PC-3 (cell line): Measurements from ENCODE around the gene NOCT. TPM values are rescaled to one million over a fixed set of nuclear protein-coding genes. Genes with fewer than 3 reads are reported as not detected.

ENCODE experiments used
- ATAC-seq: fragments of 200-7000 bp; cut with Tn5 transposase; 2 replicates; pipeline ENCODE4 v1.9.1; 2020; ENCODE audit warnings: mild to moderate bottlenecking, moderate library complexity
- BruUV-seq: library from RNA; stranded (reverse); fragments of 400-500 nt; replicated peaks from 2 replicates; lab custom pipeline; 2021; lab: Mats Ljungman, UMichigan
- CTCF ChIA-PET: fragments of 300-600 bp; sonication (Branson Sonifier 250); formaldehyde crosslinking; loops from one replicate; lab custom pipeline; 2022; ENCODE audit warnings: antibody characterized with exemption; lab: Charles Lee
- POLR2A ChIA-PET: fragments of 300-600 bp; sonication (Branson Sonifier 250); formaldehyde crosslinking; loops from one replicate; lab custom pipeline; 2022; ENCODE audit warnings: antibody characterized with exemption; ENCODE audit not compliant: unreplicated experiment; lab: Charles Lee
- DNase-seq: peaks from one replicate; pipeline ENCODE4 v3.0.0-alpha.2; 2015
- H2AFZ ChIP-seq: fragments of 300-600 bp; sonication (generic); 2 replicates; pipeline ENCODE4 v1.6.0; 2016; ENCODE audit warnings: antibody characterized with exemption, low read length
- H3F3A ChIP-seq: fragments of 300-600 bp; sonication (generic); one replicate; pipeline ENCODE4 v1.6.0; 2017; ENCODE audit warnings: antibody characterized with exemption, low read length, control low read depth, mild to moderate bottlenecking; ENCODE audit not compliant: unreplicated experiment
- H3K27ac ChIP-seq: fragments of 300-600 bp; sonication (generic); 2 replicates; pipeline ENCODE4 v1.5.1; 2016; ENCODE audit warnings: mild to moderate bottlenecking, low read length
- H3K27me3 ChIP-seq: fragments of 300-600 bp; sonication (generic); 2 replicates; pipeline ENCODE4 v1.6.1; 2016; ENCODE audit warnings: low read length, mixed read lengths
- H3K36me3 ChIP-seq: fragments of 300-600 bp; sonication (generic); 2 replicates; pipeline ENCODE4 v1.6.1; 2016; ENCODE audit warnings: low read depth, mixed run types, low read length, mixed read lengths
- H3K4me1 ChIP-seq: fragments of 300-600 bp; sonication (generic); 2 replicates; pipeline ENCODE4 v1.5.1; 2016; ENCODE audit warnings: low read length; ENCODE audit not compliant: insufficient read depth
- H3K4me2 ChIP-seq: fragments of 300-600 bp; sonication (generic); 2 replicates; pipeline ENCODE4 v1.6.0; 2016; ENCODE audit warnings: low read length
- H3K4me3 ChIP-seq: fragments of 300-600 bp; sonication (generic); 2 replicates; pipeline ENCODE4 v1.5.1; 2016; ENCODE audit warnings: mild to moderate bottlenecking, low read length, mixed read lengths
- H3K79me2 ChIP-seq: fragments of 300-600 bp; sonication (generic); 2 replicates; pipeline ENCODE4 v1.6.1; 2017; ENCODE audit warnings: low read length, mixed read lengths
- H3K9ac ChIP-seq: fragments of 300-600 bp; sonication (generic); 2 replicates; pipeline ENCODE4 v1.6.0; 2016; ENCODE audit warnings: mild to moderate bottlenecking, low read length
- H3K9me2 ChIP-seq: fragments of 300-600 bp; sonication (generic); replicated peaks from 2 replicates; pipeline ENCODE4 v1.6.1; 2016; ENCODE audit warnings: mixed run types, low read length, mixed read lengths
- H3K9me3 ChIP-seq: fragments of 300-600 bp; sonication (generic); 2 replicates; pipeline ENCODE4 v1.6.1; 2016; ENCODE audit warnings: low read length, mixed read lengths
- H4K20me1 ChIP-seq: fragments of 300-600 bp; sonication (generic); 2 replicates; pipeline ENCODE4 v1.6.1; 2016; ENCODE audit warnings: low read length, mixed read lengths
- EZH2 ChIP-seq: fragments of 300-600 bp; sonication (generic); IDR thresholded peaks from one replicate; pipeline ENCODE4 v1.6.1; 2017; ENCODE audit warnings: antibody characterized with exemption, mild to moderate bottlenecking, low read length; ENCODE audit not compliant: unreplicated experiment
- EZH2phosphoT487 ChIP-seq: fragments of 300-600 bp; sonication (generic); IDR thresholded peaks from 2 replicates; pipeline ENCODE4 v1.6.1; 2018; ENCODE audit warnings: mild to moderate bottlenecking, antibody characterized with exemption, low read length, borderline replicate concordance
- intact Hi-C: fragments of 100-400 bp; cut with micrococcal nuclease; formaldehyde crosslinking; loops from 2 replicates; pipeline ENCODE4 v1.9.0; 2023
- total RNA-seq: library from RNA; depleted of rRNA; stranded (reverse); fragments of >200 nt; gene quantifications from 2 replicates; pipeline ENCODE4 v1.2.3, GENCODE V29; 2014
- TF ChIP-seq, protein P1 (sequence below): fragments of 300-600 bp; sonication (generic); conservative IDR thresholded peaks from 2 replicates; pipeline ENCODE4 v1.5.1; 2017; ENCODE audit warnings: antibody characterized with exemption, low read depth, mild to moderate bottlenecking, low read length

NOCT gene
- total RNA-seq, 1 experiment from 2014 or later: 32.7 TPM

DNA sequence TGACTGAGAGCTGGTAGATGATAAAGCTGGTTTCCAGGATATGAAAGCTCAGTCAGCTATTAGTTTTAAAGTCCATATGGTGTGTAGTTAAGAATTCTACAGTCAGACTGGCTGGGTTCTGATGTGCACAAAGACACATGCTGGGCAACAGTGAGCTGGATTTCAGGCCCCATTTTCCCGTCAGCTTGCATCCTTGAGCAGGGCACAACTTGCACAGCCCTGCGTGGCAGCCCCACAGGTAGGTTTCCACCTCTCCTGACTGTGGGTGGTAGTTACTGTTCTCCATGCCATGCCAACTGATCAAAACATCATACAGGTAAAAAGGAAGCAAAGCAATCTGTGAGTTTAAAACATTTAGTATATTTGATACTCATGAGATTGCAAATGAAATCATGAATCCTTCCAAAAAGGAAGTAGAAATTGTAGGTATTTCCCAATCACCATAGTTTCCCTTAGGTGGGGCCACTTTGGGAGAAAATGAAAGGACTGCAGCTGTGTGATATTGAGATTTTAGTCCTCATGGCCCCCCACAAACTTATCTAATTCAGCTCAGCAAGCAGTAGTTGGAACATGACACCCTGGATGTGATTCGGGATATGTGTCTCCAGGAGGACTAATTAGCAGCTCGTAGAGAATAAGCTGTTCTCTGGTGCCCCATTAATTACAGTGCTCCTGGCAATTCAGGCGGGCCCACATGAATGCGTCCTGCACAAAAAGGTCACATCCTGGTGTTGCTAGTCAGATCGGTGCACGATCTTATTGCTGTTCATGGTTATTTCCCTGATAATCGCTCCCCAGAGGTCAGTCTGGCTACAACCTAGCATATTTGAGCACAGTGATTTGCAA, 42.4 kb upstream of the NOCT start:
- Histone ChIP-seq H3K36me3 (no peaks in the 10 kb centered on the region), H3K9ac (no peak overlapping the region), H3K4me2 (no peak overlapping the region), H3K4me3 (no peak overlapping the region), H4K20me1 (no peaks in the 10 kb centered on the region), H3K4me1 (no peaks in the 10 kb centered on the region), H3K9me3 (no peaks in the 10 kb centered on the region), H3F3A (no peaks in the 10 kb centered on the region), H3K27ac (no peak overlapping the region), H3K79me2 (no peaks in the 10 kb centered on the region), H3K9me2 (no peaks in the 10 kb centered on the region), H3K27me3 (no peaks in the 10 kb centered on the region), H2AFZ (no peak overlapping the region)
- BruUV-seq: no TSS peak
- TF ChIP-seq EZH2 (no peak), EZH2phosphoT487 (no peak)
- TF ChIP-seq, protein P1, sequence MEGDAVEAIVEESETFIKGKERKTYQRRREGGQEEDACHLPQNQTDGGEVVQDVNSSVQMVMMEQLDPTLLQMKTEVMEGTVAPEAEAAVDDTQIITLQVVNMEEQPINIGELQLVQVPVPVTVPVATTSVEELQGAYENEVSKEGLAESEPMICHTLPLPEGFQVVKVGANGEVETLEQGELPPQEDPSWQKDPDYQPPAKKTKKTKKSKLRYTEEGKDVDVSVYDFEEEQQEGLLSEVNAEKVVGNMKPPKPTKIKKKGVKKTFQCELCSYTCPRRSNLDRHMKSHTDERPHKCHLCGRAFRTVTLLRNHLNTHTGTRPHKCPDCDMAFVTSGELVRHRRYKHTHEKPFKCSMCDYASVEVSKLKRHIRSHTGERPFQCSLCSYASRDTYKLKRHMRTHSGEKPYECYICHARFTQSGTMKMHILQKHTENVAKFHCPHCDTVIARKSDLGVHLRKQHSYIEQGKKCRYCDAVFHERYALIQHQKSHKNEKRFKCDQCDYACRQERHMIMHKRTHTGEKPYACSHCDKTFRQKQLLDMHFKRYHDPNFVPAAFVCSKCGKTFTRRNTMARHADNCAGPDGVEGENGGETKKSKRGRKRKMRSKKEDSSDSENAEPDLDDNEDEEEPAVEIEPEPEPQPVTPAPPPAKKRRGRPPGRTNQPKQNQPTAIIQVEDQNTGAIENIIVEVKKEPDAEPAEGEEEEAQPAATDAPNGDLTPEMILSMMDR: no peak
- ATAC-seq: no peak
- DNase-seq: no peak
- ChIA-PET POLR2A (no interaction called here), CTCF (no interaction called here)
- intact Hi-C loops: no loop called here

DNA sequence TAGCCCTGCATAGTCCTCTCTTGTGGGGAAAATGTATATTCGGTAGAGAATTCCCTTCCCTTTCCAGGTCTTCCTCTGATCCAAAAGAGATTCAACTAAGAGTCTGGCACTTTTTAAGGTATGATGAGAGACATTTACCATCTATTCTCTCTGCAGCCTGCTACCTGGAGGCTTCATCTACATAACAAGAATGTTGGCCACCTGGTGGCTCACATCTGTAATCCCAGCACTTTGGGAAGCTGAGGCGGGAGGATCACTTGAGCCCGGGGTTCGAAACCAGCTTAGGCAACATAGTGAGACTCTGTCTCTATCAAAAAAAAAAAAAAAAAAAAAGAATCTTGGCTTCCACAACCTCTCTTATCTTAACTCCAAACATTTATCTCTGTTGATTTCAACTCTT, 40.4 kb upstream of the NOCT start:
- H2AFZ ChIP-seq: no peak overlapping the region
- no peak for TF ChIP-seq EZH2
- TF ChIP-seq, protein P1: no peak
- TF ChIP-seq EZH2phosphoT487: no peak
- no peak overlapping the region for H3K9ac ChIP-seq
- H3K9me3 ChIP-seq: no peaks in the 10 kb centered on the region
- no peak for ATAC-seq
- H4K20me1 ChIP-seq: no peaks in the 10 kb centered on the region
- H3F3A ChIP-seq: no peaks in the 10 kb centered on the region
- no peaks in the 10 kb centered on the region for H3K36me3 ChIP-seq
- no peaks in the 10 kb centered on the region for H3K79me2 ChIP-seq
- H3K27me3 ChIP-seq: no peaks in the 10 kb centered on the region
- H3K9me2 ChIP-seq: no peaks in the 10 kb centered on the region
- ChIA-PET POLR2A (no interaction called here), CTCF (no interaction called here)
- intact Hi-C loops: no loop called here
- no TSS peak for BruUV-seq
- H3K27ac ChIP-seq: no peak overlapping the region
- H3K4me3 ChIP-seq: no peak overlapping the region
- no peaks in the 10 kb centered on the region for H3K4me1 ChIP-seq
- DNase-seq: no peak
- H3K4me2 ChIP-seq: no peak overlapping the region

DNA sequence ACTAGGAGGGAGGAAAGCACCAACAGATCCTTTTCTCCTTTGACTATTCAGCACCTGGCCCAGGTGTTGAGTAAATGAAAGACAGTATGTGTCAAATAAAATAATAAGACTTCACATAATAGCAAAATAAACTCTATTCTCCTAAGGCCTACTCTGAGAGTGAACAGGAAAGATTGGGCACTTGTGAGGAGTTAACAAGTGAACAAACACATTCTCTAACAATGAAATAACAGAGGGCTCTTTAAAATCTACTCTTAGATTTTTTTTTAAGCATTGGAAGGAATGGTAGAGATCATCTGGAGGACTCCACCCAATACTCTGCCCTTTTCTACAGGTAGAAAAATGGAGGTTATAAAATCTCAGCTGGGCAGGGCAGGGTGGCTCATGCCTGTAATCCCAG, 39.1 kb upstream of the NOCT start:
- H3K9me2 ChIP-seq: no peaks in the 10 kb centered on the region
- H3K9ac ChIP-seq: no peak overlapping the region
- H2AFZ ChIP-seq: no peak overlapping the region
- H3K4me2 ChIP-seq: no peak overlapping the region
- ChIA-PET POLR2A (no interaction called here), CTCF (no interaction called here)
- TF ChIP-seq EZH2: no peak
- TF ChIP-seq, protein P1: no peak
- no peak for TF ChIP-seq EZH2phosphoT487
- no peaks in the 10 kb centered on the region for H3K27me3 ChIP-seq
- no peaks in the 10 kb centered on the region for H4K20me1 ChIP-seq
- ATAC-seq (no peak), DNase-seq (no peak)
- no peaks in the 10 kb centered on the region for H3F3A ChIP-seq
- H3K9me3 ChIP-seq: no peaks in the 10 kb centered on the region
- no TSS peak for BruUV-seq
- H3K4me3 ChIP-seq: no peak overlapping the region
- no peaks in the 10 kb centered on the region for H3K36me3 ChIP-seq
- H3K27ac ChIP-seq: no peak overlapping the region
- H3K79me2 ChIP-seq: no peaks in the 10 kb centered on the region
- intact Hi-C loops: no loop called here
- no peaks in the 10 kb centered on the region for H3K4me1 ChIP-seq
